ENCODE measurements around the gene PATE3. TPM values are rescaled to one million over a fixed set of nuclear protein-coding genes. Genes with fewer than 3 reads are reported as not detected.

PATE3 gene
- polyA plus RNA-seq (2011; rRNA removed) (not detected in 2 replicates), polyA minus RNA-seq (2011; rRNA and poly(A)+ RNA removed) (not detected in 2 replicates)

GRCh38 chr11:125787827-125788226 is at the start of gene PATE3:
PATE3 (plus strand) TSS chr11:125788127; CDS start chr11:125788152, 25 bp downstream.
- no peak for TF ChIP-seq CTCF (IDR thresholded peaks at IDR 0.05; ENCODE audit: insufficient read depth, low read depth, low read length)
- ChIA-PET POLR2A (no interaction called here), CTCF (no interaction called here)
- no peak within 1 kb of the TSS for H3K4me3 ChIP-seq (ENCODE audit: low read depth, low read length)
- no peaks in the 10 kb centered on the region for H3K36me3 ChIP-seq (ENCODE audit: control insufficient read depth, insufficient read depth, low read length)
- no peaks in the 10 kb centered on the region for H3K27me3 ChIP-seq (ENCODE audit: control insufficient read depth, insufficient read depth, low read length)
- no peak for DNase-seq (ENCODE audit: low read depth)

GRCh38 chr11:125740617-125741016 is 47.3 kb upstream of the PATE3 start:
- TF ChIP-seq CTCF (IDR thresholded peaks at IDR 0.05; ENCODE audit: insufficient read depth, low read depth, low read length) = no peak
- ChIA-PET CTCF (no interaction called here), POLR2A (no interaction called here)
- DNase-seq (ENCODE audit: low read depth) = no peak
- H3K4me3 ChIP-seq (ENCODE audit: low read depth, low read length) = no peak overlapping the region
- no peaks in the 10 kb centered on the region for H3K36me3 ChIP-seq (ENCODE audit: control insufficient read depth, insufficient read depth, low read length)
- peaks cover 2% of the 10 kb centered on the region; the same call in 1 of the 2 replicates for H3K27me3 ChIP-seq (ENCODE audit: control insufficient read depth, insufficient read depth, low read length)

- POLR2A ChIA-PET = no interaction called here
- no peak for DNase-seq (ENCODE audit: low read depth)
- Histone ChIP-seq H3K27me3 (ENCODE audit: control insufficient read depth, insufficient read depth, low read length) (peaks cover 3% of the 10 kb centered on the region), H3K4me3 (ENCODE audit: low read depth, low read length) (no peak overlapping the region), H3K36me3 (ENCODE audit: control insufficient read depth, insufficient read depth, low read length) (no peaks in the 10 kb centered on the region)
- TF ChIP-seq CTCF (IDR thresholded peaks at IDR 0.05; ENCODE audit: insufficient read depth, low read depth, low read length) = no peak
- CTCF ChIA-PET = no interaction called here
Observed at GRCh38 chr11:125743681-125744080, 44.2 kb upstream of the PATE3 start.

- ChIA-PET CTCF (interaction anchor here (1.0 kb wide), 1 partner anchor 13 kb away, joined by 6 read pairs; no protein-coding TSS in a partner anchor), POLR2A (no interaction called here)
- no peaks in the 10 kb centered on the region for H3K36me3 ChIP-seq (ENCODE audit: control insufficient read depth, insufficient read depth, low read length)
- no peak within 1 kb of the TSS for H3K4me3 ChIP-seq (ENCODE audit: low read depth, low read length)
- peaks cover 3% of the 10 kb centered on the region for H3K27me3 ChIP-seq (ENCODE audit: control insufficient read depth, insufficient read depth, low read length)
- no peak for DNase-seq (ENCODE audit: low read depth)
- no peak for TF ChIP-seq CTCF (IDR thresholded peaks at IDR 0.05; ENCODE audit: insufficient read depth, low read depth, low read length)
Observed at GRCh38 chr11:125745979-125746378, 41.9 kb upstream of the PATE3 start, which contains the start of gene PATE1. PATE1 (plus strand) TSS chr11:125746279; CDS start chr11:125746305, 26 bp downstream.

- Histone ChIP-seq H3K4me3 (ENCODE audit: low read depth, low read length) (no peak overlapping the region), H3K27me3 (ENCODE audit: control insufficient read depth, insufficient read depth, low read length) (peaks cover under 1% of the 10 kb centered on the region; the same call in 1 of the 2 replicates), H3K36me3 (ENCODE audit: control insufficient read depth, insufficient read depth, low read length) (no peaks in the 10 kb centered on the region)
- no peak for TF ChIP-seq CTCF (IDR thresholded peaks at IDR 0.05; ENCODE audit: insufficient read depth, low read depth, low read length)
- ChIA-PET POLR2A (no interaction called here), CTCF (interaction anchor here (1.1 kb wide), 1 partner anchor 15 kb away, joined by 3 read pairs; no protein-coding TSS in a partner anchor)
- no peak for DNase-seq (ENCODE audit: low read depth)
Observed at GRCh38 chr11:125750629-125751028, 37.3 kb upstream of the PATE3 start.

Measured in BJ (cell line).